ENCODE results near the gene TM9SF1. TPM values are rescaled to one million over a fixed set of nuclear protein-coding genes. Genes with fewer than 3 reads are reported as not detected.
A peak's percentile ranks its signal among the peaks of the same experiment; 100 is the strongest.

The TM9SF1 gene
- total RNA-seq, 1 experiment from 2014 or later = 67.8 TPM

GRCh38 chr14:24240110-24240918 is 45.1 kb upstream of the TM9SF1 start:
- Mint-ChIP-seq H3K27ac (ENCODE audit: low read depth, unreplicated experiment) (no peak overlapping the region), H3K4me3 (ENCODE audit: unreplicated experiment) (peak overlapping the region; percentile 86), H3K4me1 (ENCODE audit: insufficient read depth, unreplicated experiment) (peaks cover 31% of the 10 kb centered on the region), H3K27me3 (ENCODE audit: insufficient read depth, unreplicated experiment) (no peaks in the 10 kb centered on the region), H3K36me3 (ENCODE audit: insufficient read depth, unreplicated experiment) (peaks cover 67% of the 10 kb centered on the region), H3K9me3 (ENCODE audit: unreplicated experiment) (no peaks in the 10 kb centered on the region)
- ChIA-PET POLR2A (interaction anchor here (1.5 to 4.7 kb wide), 6 partner anchors 22 to 69 kb away, joined by 3 to 187 read pairs (median 76); partner anchors contain the start of genes CHMP4A, CIDEB, DHRS1 and LTB4R), CTCF (interaction anchor here (1.0 to 17.7 kb wide), 6 partner anchors 26 to 201 kb away, joined by 5 to 457 read pairs (median 78); partner anchors contain the start of genes ADCY4, CIDEB, DHRS1 and LTB4R)
- intact Hi-C loops (cut with micrococcal nuclease) = loop anchor here (5.0 kb wide), 2 partner anchors 43 to 228 kb away; partner anchors contain the start of gene TM9SF1
- TF ChIP-seq CTCF (IDR thresholded peaks at IDR 0.05; ENCODE audit: unreplicated experiment) = no peak
- no peak for DNase-seq (ENCODE audit: unreplicated experiment)
- BruUV-seq (replicated peaks) = no TSS peak

- no peak overlapping the region for H3K4me3 Mint-ChIP-seq (ENCODE audit: unreplicated experiment)
- H3K27ac Mint-ChIP-seq (ENCODE audit: low read depth, unreplicated experiment) = no peak overlapping the region
- no peaks in the 10 kb centered on the region for H3K27me3 Mint-ChIP-seq (ENCODE audit: insufficient read depth, unreplicated experiment)
- TF ChIP-seq CTCF (IDR thresholded peaks at IDR 0.05; ENCODE audit: unreplicated experiment) = no peak
- H3K9me3 Mint-ChIP-seq (ENCODE audit: unreplicated experiment) = no peaks in the 10 kb centered on the region
- DNase-seq (ENCODE audit: unreplicated experiment) = no peak
- peaks cover 41% of the 10 kb centered on the region for H3K4me1 Mint-ChIP-seq (ENCODE audit: insufficient read depth, unreplicated experiment)
- intact Hi-C loops (cut with micrococcal nuclease) = no loop called here
- H3K36me3 Mint-ChIP-seq (ENCODE audit: insufficient read depth, unreplicated experiment) = peaks cover 69% of the 10 kb centered on the region
- POLR2A ChIA-PET = interaction anchor here (0.6 to 3.1 kb wide), 18 partner anchors 10 to 197 kb away, joined by 3 to 11 read pairs (median 4); partner anchors contain the start of genes CHMP4A, CIDEB, DHRS1 and EMC9
- CTCF ChIA-PET = interaction anchor here (0.6 to 17.7 kb wide), 7 partner anchors 8 to 141 kb away, joined by 3 to 457 read pairs (median 6); partner anchors contain the start of genes CIDEB, DHRS1, LTB4R2 and NOP9
- no TSS peak for BruUV-seq (replicated peaks)
These were observed 43.3 kb upstream of the TM9SF1 start for GRCh38 chr14:24238527-24239037.

GRCh38 chr14:24238123-24238522 is 42.9 kb upstream of the TM9SF1 start:
- Mint-ChIP-seq H3K36me3 (ENCODE audit: insufficient read depth, unreplicated experiment) (peaks cover 68% of the 10 kb centered on the region), H3K27ac (ENCODE audit: low read depth, unreplicated experiment) (no peak overlapping the region), H3K4me3 (ENCODE audit: unreplicated experiment) (no peak overlapping the region), H3K4me1 (ENCODE audit: insufficient read depth, unreplicated experiment) (peaks cover 42% of the 10 kb centered on the region), H3K27me3 (ENCODE audit: insufficient read depth, unreplicated experiment) (no peaks in the 10 kb centered on the region), H3K9me3 (ENCODE audit: unreplicated experiment) (no peaks in the 10 kb centered on the region)
- POLR2A ChIA-PET = interaction anchor here (0.7 to 3.1 kb wide), 17 partner anchors 10 to 146 kb away, joined by 3 to 11 read pairs (median 4); partner anchors contain the start of genes CHMP4A, CIDEB, DHRS1 and EMC9
- intact Hi-C loops (cut with micrococcal nuclease) = no loop called here
- CTCF ChIA-PET = interaction anchor here (0.6 to 17.7 kb wide), 7 partner anchors 9 to 141 kb away, joined by 3 to 457 read pairs (median 6); partner anchors contain the start of genes CIDEB, DHRS1, LTB4R2 and NOP9
- BruUV-seq (replicated peaks) = no TSS peak
- peak; percentile 33 for DNase-seq (ENCODE audit: unreplicated experiment)
- no peak for TF ChIP-seq CTCF (IDR thresholded peaks at IDR 0.05; ENCODE audit: unreplicated experiment)

Data from MCF 10A (cell line).